Glomerular visceral epithelial cell (primary cell): ENCODE measurements around the gene POU3F1.

Experiments used
- DNase-seq: peaks from one replicate; pipeline ENCODE4 v3.0.0-alpha.2; 2016; ENCODE audit errors: extremely low spot score

POU3F1 gene

DNA sequence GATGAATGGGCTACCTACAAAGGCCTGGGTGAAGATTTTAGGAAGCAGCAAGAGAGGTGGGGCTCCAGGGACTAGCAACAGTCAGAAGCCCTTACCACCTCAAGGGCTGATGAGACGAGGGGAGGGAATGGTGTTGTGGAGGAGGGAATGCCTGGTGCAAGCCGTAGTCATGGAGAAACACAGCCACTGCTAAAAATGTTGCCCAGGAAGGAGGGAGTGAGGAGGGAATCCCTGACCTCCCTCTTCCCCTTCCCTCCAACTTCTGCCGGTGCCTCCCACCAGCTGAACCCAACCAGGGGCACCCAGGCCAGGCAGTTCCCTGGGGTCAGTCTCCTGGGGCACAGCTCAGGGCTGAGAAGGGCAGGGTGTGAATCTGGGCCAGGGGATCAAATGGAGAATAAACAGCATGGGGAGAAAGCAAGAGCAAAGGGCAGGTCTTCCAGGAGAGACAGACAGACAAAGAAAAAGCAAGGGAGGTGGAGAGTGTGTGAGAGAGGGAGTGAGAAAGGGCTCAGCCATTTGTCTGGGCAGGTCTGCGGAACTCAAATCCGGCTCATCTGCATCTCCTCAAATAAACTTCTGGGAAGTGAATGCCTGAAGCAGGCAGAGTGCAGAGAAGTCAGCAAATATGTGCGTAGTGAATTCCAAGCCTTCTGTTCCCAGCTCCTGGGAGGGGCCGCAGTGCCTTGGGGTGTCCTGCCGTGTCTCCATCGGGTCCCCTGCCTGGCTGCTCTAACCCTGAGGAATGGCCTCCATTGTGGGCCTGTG lies 27.1 kb upstream of the POU3F1 start:
- no peak for DNase-seq

DNA sequence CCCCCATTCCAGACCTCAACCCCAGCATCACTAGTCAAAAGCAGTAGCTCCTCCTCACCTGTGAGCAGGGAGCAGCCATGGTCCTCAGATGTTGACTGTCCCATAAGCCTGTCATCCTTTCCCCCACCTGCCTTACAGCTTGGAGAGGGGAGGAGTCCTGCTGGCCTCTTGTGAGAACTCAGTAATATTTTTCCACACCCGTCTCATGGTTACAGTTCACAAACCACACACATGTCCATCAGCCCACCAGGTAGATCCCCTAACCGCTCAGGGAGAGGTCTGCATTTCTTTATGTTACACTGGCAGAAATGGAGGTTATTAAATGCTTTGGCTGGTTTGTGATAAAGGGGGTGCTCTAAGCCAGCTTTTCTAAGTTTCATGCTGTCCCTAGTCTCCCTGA lies 26.3 kb upstream of the POU3F1 start:
- no peak for DNase-seq

DNA sequence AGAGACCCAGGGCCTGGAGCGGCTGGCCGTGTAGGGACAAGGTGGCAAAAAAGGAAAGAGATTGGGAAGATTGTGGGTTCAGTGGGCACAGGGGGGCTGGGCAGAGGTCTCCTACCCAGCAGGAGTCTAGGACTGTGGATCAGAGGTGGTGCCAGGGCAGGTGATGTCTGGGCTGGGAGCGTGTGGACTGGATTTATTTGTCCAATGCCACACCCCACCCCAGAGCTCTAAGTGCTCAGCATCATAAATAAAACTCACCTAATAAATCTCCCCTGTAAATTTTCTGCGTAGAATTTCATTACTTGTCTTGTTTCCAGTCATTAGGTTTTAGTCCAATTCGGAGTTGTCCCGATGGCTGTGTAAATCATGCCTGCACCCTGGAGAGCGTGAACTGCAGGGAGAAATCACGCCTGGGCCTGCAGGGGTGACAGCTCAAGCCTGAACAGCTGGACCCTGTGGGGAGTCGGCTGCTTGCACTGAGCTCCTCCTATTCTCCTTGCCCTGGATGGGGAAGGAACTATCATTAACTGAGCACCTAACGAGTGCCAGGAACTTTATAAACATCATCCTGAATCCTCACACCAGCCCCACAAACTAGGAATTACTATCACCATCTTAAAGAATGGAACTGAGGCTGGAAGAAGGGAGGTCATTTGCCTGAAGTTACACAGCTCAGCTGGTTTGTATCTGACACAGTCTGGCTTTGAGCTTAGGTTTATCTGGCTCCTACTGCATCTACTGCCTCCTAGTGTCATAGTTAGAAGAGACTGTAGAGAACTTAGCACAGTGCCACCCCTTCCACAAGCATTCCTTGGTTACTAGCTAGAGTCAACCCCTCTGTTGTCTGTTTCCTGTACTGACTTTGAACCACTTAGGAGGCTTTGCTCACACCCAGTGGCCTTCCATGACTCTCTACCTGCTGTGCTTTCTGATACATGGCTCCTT lies 25.0 kb upstream of the POU3F1 start:
- peak; percentile 18 for DNase-seq

DNA sequence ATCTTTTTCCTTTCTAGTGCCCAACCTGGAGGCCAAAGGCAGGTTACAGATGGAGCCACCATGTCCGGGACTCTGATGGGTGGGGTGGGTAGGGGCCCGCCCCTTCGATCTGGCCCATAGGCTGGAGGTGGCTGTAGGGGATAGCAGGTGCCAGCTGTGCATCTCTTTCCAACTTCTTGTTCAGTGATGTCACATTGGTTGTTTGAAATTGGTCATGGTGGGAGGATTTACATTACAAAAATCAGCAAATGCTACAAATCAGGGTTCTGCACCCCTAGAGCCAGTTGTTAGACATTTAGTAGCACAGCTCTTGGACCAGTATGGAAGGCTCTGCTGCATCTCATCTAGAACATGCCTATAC lies 22.4 kb upstream of the POU3F1 start:
- DNase-seq, result no peak

DNA sequence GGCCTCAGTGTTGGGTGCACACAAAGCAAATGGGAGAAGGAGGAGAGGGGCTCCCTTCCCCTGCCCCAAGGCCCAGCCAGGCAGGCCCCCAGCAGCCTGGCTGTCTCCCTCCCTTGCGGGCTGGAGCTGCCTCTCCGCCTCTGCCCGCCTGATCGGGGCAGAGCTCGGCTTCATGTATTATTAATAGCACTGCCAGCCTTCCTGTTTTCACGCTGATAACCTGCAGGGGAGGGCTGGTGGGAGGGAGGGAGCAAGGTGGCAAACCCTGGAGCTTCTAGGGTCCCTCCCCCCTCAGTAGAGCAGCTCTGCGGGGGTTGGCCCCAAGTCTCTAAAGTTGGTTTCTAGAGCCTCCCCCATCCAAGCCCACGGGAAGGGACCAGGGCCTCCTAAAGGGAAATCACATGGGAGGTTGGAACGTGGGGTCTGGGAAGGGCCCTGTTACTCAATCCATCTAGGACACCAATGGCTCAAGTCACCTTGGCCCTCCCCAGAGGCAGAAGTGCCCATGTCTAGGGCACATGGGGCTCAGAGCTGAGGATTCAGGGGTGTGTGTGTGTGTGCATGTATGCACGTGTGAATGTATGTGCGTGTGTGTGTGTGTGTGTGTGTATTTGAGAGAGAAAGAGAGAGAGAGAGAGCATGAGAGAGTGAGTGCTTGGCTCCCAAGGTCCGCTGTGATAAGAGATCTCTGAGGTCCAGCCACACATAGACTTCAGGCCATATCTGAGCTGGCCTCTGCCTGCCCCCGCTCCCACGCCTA lies 21.8 kb upstream of the POU3F1 start:
- no peak for DNase-seq

DNA sequence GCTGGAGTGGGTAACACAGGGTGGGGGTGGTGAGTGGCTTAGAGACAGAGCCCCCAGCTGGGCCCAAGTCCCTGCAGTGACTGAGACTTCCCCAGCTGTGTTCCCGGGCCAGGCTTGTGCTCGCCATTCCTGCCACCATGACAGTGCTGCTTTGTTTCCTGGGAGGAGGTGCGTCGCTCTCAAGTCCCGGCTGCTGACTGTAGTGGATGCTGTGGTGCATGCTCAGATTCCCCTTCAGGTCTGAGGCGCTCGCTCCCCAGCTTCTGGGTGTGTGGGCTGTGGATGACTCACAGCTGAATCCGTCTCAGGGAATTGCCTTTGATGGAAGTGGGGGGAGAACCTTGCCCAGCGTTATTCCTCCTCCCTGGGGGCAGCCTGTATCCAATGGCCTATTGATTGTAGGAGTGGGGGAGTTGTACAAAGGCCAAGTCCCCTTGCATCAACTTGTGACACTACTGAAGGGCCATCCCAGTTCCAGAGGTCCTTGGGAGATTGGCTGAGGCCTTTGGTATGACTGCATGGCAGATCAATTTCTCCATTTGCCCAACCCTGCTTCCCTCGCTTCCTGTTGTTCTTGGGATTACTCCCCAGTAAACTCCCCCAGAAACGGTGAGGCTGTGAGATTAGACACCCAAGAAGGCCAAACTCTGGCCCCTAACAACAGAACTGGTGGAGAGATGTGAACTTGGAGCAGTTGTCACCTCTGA lies 17.8 kb upstream of the POU3F1 start:
- DNase-seq, result peak; percentile 81

DNA sequence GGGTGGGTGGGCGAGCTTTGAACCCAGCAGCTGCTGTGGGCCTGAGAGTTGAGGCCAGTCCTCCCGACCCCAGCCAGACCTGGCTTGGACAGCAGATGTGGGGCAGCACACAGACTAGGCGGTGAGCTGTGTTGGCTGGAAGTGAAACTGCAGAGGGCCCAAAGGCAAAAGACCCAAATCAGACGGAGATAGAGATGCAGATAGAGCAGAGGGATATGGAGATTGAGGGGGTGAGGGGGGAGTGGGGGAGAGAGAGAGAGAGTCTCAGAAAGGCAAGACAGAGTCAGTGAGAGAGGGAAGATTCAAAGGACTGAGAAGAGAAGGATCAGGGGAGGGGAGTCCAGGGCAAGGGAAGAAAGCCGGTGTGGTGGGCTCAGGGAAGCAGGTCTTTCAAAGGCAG lies 17.0 kb upstream of the POU3F1 start:
- DNase-seq, result no peak

DNA sequence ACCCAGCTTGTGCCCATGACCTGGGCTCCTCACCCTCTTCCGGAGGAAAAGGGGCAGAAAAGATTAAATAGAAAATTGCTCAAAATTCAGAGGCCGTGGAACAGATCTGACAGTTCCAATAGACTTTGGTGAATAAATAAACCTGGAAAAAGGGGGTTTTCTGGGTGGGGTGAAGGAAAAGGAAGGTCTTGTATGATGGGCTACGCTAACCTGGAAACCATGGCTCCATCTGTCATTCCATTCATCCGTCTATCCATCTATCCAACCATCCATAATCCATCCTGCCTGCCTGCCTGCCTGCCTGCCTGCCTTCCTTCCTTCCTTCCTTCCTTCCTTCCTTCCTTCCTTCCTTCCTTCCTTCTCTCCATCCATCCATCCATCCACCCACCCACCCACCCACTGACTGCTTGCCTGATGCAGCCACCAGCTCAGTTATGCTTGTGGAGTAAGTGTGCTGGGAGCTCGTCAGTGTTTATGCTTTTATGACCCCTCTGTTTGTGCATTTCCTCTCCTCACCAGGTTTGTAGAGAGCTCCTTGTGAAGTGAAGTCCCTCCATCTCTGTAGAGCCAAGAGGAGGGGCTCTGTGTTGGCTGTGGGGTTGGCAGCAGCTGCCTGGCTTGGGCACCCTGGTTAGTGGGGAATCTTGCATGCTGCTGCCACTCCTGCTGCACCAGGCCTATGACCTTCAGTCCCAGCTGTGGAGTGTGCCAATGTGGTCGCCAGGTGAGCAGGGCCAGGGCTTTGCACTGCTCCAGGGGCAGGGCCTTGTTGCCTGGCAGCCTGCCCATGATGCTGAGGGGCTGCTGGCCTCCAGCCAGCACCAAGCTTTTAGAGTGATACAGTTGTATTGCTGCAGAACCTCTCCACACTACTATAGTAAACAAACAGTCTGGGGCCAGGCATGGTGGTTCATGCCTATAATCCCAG lies 16.0 kb upstream of the POU3F1 start:
- DNase-seq, result no peak

DNA sequence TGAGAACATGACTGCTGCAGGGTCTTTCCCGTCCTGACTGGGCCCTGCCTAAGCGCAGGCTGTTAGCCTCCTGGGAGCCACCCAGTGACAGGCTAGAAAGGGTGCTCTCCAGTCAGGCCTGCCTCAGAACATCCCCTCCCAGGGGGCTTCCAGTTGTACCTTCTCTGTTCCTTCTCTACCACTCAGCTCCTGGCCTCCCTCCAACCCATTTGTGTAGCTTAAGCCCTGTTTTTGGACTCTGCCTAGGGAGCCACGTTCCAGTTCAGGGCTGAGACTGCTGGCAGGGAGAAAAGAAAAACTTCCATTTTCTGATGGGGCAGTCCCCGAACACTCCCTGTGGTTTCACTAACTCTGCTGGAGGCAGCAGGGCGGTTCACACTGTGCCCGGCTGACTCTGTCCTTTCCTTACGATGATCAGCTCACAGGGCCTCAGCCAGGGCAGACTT lies 15.3 kb upstream of the POU3F1 start:
- DNase-seq, result peak; percentile 38

DNA sequence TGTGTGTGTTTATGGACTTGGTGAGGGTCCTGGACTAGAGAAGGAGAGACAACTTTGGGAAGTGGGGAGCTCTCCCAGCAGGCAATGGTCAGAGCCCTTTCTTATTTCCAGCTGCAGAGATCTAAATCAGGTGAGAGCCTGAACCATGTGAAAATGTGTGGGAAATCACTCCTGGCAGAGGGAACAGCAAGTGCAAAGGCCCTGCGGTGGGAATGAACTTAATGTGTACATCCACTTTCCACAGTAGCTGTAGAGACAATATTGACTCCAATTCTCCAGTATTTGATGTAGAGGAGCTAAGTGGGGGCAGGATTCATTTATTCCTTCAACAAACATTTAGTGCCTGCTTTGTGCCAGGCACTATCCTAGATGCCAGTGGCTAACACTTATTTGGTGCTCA lies 14.7 kb upstream of the POU3F1 start:
- no peak for DNase-seq

DNA sequence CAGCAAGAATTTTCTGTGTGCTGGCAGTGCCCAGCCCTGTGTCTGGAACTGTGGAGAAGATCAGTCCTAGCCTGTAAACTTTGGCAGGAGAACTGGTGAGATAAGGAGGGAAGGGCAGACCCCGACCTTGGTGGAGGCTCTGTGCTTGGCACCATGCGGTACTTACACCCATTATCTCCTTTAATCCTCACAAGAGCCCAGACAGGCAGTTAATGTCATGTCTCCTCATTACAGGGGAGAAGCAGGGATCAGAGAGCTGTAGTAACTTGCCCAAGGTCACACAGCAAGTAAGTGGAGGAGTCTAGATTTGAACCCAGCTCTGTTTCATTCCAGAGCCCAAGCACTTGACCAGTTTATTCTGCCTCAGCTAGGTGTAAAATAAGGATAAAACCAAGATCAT lies 13.9 kb upstream of the POU3F1 start:
- no peak for DNase-seq

DNA sequence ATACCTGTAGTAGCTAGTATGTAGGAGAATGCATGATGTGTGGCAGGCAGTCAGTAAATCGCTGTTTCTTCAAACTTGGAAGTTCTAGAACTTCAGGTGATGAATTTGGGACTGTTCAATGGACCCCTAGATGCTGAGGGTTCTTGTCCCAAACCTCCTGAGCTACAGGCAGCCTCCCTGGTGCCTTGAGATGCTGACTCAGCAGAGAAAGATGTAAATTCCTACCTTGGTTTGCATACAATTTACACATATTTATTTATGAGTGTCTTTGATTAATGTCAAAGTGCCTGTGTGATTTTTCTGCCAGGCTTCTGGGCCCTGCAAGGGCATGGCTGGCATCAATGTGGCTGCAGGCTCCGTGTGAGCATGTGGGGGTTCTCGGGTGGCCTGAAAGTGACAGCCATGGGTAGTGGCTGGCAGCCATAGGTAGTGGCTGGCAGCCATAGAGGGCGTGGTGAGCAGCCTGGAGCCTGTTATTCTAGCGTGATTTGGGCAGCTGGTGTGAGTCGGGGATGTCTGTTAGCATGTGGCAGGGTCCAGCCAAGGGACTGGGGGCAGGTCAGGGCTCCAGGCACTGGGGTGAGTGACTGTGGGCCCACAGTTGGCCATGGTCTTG lies 13.2 kb upstream of the POU3F1 start:
- DNase-seq, result no peak

DNA sequence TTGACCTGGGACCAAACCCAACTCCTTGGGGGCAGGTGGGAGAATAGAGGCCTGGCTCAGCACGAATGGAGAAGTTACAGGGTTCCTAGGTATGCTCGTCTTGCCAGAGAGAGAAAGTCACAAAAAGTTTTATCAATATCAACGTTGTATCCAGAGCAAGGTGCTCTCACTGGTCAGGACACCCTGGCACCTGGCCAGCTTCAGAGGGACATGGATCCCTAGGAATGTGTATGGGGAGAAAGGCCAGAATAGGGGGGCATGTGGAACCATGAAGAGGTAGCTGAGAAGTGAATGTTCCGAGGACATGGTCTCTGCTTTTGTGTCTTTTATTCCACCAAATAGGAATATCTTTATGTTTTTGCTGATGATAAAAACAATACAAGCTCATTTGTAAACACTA lies 9.4 kb upstream of the POU3F1 start:
- no peak for DNase-seq

DNA sequence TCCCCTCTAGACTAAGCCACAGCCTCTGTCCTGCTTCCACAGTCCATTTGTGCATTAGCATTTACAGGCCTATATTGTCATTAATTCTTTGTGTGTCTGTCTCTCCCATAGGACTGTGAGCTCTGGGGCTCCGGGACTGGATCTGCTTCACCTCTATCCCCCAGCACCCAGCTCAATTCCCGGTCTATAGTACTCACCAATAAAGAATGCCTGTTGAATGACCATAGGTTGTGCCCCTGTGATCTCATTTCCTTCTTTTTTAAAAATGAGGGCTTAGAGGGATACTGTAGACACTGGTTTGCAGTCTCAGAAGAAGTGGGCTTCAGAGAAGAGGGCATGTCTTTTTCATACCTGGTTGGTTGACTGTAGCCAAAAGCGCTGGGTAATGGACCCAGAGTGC lies 8.8 kb upstream of the POU3F1 start:
- no peak for DNase-seq

DNA sequence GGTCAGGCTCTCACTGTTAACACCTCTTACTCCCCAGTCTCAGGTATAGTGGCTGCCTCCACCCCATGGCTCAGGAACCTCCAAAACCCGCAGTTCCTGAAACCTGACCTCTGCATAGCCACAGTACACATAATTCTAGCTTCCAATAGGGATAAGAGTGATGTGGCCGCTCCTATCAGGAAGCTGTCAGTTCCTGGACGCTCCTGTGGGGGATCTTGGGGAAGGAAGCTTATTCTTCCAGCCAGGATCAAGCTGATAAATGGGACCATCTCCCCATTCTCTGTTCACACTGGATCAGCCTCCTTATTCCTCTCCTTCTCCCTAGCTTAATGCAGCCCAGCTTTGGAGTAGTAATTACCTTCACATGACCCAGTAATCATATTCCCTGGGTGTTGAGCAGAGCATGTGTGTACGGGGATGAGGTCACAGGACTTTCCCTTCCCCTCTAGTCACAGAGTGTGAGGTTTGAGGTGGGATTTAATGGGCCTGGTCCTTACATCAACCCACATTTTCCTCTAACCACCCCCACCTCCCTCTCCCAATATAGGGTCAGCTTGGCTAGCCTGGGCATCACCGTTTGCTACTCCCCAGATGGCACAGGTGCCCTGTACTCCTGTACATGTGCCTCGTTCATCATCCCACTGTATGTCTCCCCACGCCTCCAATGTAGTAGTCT lies 7.0 kb upstream of the POU3F1 start:
- no peak for DNase-seq

DNA sequence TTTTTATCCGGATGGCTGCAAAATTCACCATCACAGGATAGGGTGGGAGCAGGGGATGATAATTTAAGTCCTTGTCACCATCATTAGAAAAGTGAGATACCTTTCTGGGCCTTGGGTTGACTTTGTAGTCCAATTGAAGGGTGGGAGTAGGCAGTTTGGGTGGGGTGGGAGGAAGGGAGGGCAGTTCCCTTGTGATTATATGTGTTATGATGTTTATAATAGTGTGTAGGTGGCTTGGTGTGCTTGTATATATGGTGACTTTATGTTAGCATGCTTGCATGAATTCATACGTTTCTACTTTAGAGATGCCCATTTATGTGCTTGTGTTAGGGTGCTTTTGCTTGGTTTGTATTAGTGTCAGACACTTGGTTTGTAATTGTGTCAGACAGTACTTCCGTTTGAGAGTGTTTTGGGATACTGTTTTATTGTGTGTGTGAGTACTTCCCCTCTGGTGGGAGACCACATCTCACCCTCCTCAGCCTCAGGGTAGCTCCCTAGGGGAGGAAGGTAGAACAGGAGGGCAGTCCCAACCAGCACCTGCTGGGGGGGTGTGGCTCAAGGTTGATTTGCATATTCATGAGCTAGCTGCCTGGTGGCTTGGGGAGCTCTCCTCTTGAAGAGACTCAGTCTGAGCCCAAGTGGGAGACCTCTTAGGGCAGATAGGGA lies 6.3 kb upstream of the POU3F1 start:
- no peak for DNase-seq

DNA sequence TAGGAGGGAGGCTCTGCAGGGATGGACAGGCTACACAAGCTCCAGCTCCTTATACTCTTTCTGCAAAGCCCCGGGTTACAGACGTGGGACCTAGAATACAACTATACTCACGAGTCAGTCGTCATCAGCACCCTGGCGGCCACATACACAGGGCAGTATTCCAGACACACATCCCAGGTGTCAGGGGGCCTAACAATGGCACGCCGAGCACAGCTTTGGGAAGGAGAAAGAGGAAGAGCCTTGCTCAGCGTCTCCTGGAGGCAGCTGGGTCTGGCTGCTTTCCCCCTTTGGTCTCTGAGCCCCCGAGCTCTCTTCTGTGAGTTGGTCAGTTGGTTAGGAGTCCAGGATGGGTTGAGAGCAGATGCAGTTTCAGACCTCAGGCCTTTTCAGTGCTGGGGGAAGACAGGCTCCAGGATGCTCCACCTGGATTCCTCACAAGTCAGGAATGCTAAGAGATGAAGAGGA lies 4.5 kb upstream of the POU3F1 start:
- DNase-seq, result no peak

DNA sequence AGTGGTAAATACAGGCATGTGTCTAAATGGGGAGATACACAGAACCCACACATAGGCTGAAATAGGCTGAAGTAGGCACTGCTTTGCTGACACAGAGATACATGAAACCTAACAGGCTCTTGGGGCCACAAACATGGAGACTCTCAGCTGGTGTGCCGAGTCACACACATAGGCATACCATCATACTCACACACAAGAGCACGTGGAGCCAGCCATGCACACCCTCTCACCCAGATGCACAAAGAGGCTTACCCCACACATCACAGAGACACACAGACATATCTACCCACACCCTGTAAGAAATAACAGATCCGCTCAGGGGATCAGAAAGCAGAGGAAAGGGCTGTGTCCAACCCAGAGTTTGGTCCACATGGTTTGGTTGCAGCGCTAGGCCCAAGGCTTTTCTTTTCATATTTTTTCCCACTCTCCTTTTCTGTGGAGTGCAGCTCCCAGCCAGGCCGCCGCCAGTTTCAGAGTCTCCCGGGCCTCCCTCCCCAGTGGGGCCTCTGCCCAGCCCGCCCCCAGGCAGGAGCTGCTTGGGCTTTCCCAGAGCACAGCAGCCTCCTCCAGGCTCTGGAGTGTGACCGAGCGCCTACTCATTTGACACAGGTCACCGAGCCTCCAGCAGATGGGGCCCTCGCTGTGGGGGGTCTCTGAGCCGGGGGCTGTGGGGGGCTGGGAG lies 3.9 kb upstream of the POU3F1 start:
- DNase-seq, result peak; percentile 57
